ENCODE measurements around the gene MFRP.

MFRP gene

GRCh38 chr11:119316016-119316728 lies 30.3 kb downstream of the MFRP start:
- DNase-seq: no peak

GRCh38 chr11:119315131-119316015 lies 31.1 kb downstream of the MFRP start:
- DNase-seq: peak; percentile 56

- no peak for DNase-seq
Observed at GRCh38 chr11:119314726-119315125, 31.8 kb downstream of the MFRP start.

- no peak for DNase-seq
Observed at GRCh38 chr11:119310682-119311052, 35.8 kb downstream of the MFRP start.

- no peak for DNase-seq
Observed at GRCh38 chr11:119309953-119310681, 36.4 kb downstream of the MFRP start.

- no peak for DNase-seq
Observed at GRCh38 chr11:119309411-119309810, 37.1 kb downstream of the MFRP start.

GRCh38 chr11:119307974-119308373 lies 38.5 kb downstream of the MFRP start:
- no peak for DNase-seq

- DNase-seq: no peak
Observed at GRCh38 chr11:119307219-119307618, 39.3 kb downstream of the MFRP start.

GRCh38 chr11:119306373-119306890 lies 40.1 kb downstream of the MFRP start:
- DNase-seq: peak; percentile 48

- DNase-seq: no peak
Observed at GRCh38 chr11:119305556-119306372, 40.7 kb downstream of the MFRP start.

- no peak for DNase-seq
Observed at GRCh38 chr11:119303227-119303718, 43.2 kb downstream of the MFRP start.

GRCh38 chr11:119300198-119300964 lies 46.1 kb downstream of the MFRP start:
- DNase-seq: no peak

GRCh38 chr11:119299416-119299815 lies 47.1 kb downstream of the MFRP start:
- no peak for DNase-seq

- DNase-seq: no peak
Observed at GRCh38 chr11:119298726-119299125, 47.8 kb downstream of the MFRP start.

- DNase-seq: no peak
Observed at GRCh38 chr11:119297938-119298337, 48.6 kb downstream of the MFRP start.

- DNase-seq: no peak
Observed at GRCh38 chr11:119295178-119295577, 51.3 kb downstream of the MFRP start.

GRCh38 chr11:119293461-119293860 lies 53.0 kb downstream of the MFRP start:
- DNase-seq: no peak

GRCh38 chr11:119290894-119291497 lies 55.5 kb downstream of the MFRP start:
- DNase-seq: no peak

Measured in activated CD4-positive, alpha-beta T cell treated with anti-CD3 and anti-CD28 coated beads, Interleukin-10, Interleukin-2, amounts not matched to agents 100 ng/mL and 50 ng/mL, durations not matched to agents 16 hours and 8 hours (primary cell).